B cell (primary cell): ENCODE results near the gene PRDX2. TPM values are rescaled to one million over a fixed set of nuclear protein-coding genes. Genes with fewer than 3 reads are reported as not detected.
A peak's percentile ranks its signal among the peaks of the same experiment; 100 is the strongest.

Experiments
- ATAC-seq: fragments of 200-7000 bp; cut with Tn5 transposase; one replicate; pipeline ENCODE4 v1.10.0; 2021; ENCODE audit warnings: low read depth, mild to moderate bottlenecking, moderate number of reproducible peaks, moderate library complexity
- CTCF ChIA-PET: fragments of 350-600 bp; sonication (Branson Sonifier 250); formaldehyde crosslinking; loops from one replicate; lab custom pipeline; 2021; ENCODE audit warnings: antibody characterized with exemption, inconsistent platforms; lab: Charles Lee
- POLR2A ChIA-PET: fragments of 350-600 bp; sonication (Branson Sonifier 250); formaldehyde crosslinking; loops from one replicate; lab custom pipeline; 2021; ENCODE audit warnings: antibody characterized with exemption; lab: Charles Lee
- DNase-seq: peaks from one replicate; pipeline ENCODE4 v3.0.0; 2013
- H2AFZ ChIP-seq: 2 replicates; pipeline ENCODE4 v1.6.1; 2012; ENCODE audit warnings: mild to moderate bottlenecking, low read depth, low read length; ENCODE audit not compliant: insufficient read depth, poor library complexity, severe bottlenecking
- H3K27ac ChIP-seq, 2 donors: 1 replicate in 1 of 2; 2 replicates in 1 of 2; pipeline ENCODE4 v1.5.1; 2012 to 2013; ENCODE audit warnings: low read length in 2 of 2, mild to moderate bottlenecking in 2 of 2, moderate library complexity in 1 of 2
- H3K27me3 ChIP-seq, 4 experiments: fragments of 200-600 bp in 1 of 4; sonication (generic) in 1 of 4; replicated peaks in 1 of 4; 1 replicate in 2 of 4; 2 replicates in 2 of 4; pipeline versions ENCODE4 v1.6.1 to v1.7.0; 2013 to 2016; ENCODE audit warnings: low read length in 3 of 4, mild to moderate bottlenecking in 2 of 4, mixed read lengths in 1 of 4, moderate library complexity in 1 of 4; ENCODE audit not compliant: insufficient read depth in 4 of 4, control insufficient read depth in 3 of 4; ENCODE audit errors: control extremely low read depth in 1 of 4
- H3K36me3 ChIP-seq, 2 experiments: replicated peaks in 1 of 2; 1 replicate in 1 of 2; 2 replicates in 1 of 2; pipeline versions ENCODE4 v1.6.1 to v1.7.1; 2013; ENCODE audit warnings: low read length in 1 of 2; ENCODE audit not compliant: insufficient read depth in 2 of 2, control insufficient read depth in 1 of 2; ENCODE audit errors: control extremely low read depth in 1 of 2, extremely low read depth in 1 of 2
- H3K4me1 ChIP-seq, 2 donors: fragments of 200-600 bp in 1 of 2; sonication (generic) in 1 of 2; 1 replicate in 1 of 2; 2 replicates in 1 of 2; pipeline versions ENCODE4 v1.5.1 to v1.6.1; 2013 to 2017; ENCODE audit warnings: low read length in 2 of 2; ENCODE audit not compliant: control insufficient read depth in 2 of 2, insufficient read depth in 2 of 2
- H3K4me2 ChIP-seq: replicated peaks from 2 replicates; pipeline ENCODE3; 2012; ENCODE audit warnings: mild to moderate bottlenecking, low read depth, low read length; ENCODE audit not compliant: poor library complexity, severe bottlenecking
- H3K4me3 ChIP-seq, 5 experiments: fragments of 200-600 bp in 1 of 5; sonication (generic) in 1 of 5; 1 replicate in 3 of 5; 2 replicates in 2 of 5; pipeline versions ENCODE4 v1.5.1 to v1.7.0; 2011 to 2016; ENCODE audit warnings: low read length in 4 of 5, mild to moderate bottlenecking in 4 of 5, low read depth in 2 of 5, control low read depth in 1 of 5, moderate library complexity in 1 of 5; ENCODE audit not compliant: insufficient read depth in 1 of 5; ENCODE audit errors: control extremely low read depth in 1 of 5, extremely low read depth in 1 of 5
- H3K79me2 ChIP-seq: fragments of 200-600 bp; sonication (generic); one replicate; pipeline ENCODE4 v1.6.0; 2016; ENCODE audit warnings: low read length; ENCODE audit not compliant: control insufficient read depth, insufficient read depth
- H3K9ac ChIP-seq: fragments of 200-600 bp; sonication (generic); 2 replicates; pipeline ENCODE4 v1.6.1; 2017; ENCODE audit warnings: mild to moderate bottlenecking, low read length, moderate library complexity
- H3K9me3 ChIP-seq, 3 donors: one replicate each; pipeline versions ENCODE4 v1.6.1 to v1.7.1; 2013; ENCODE audit warnings: low read length in 2 of 3; ENCODE audit not compliant: control insufficient read depth in 2 of 3, insufficient read depth in 1 of 3; ENCODE audit errors: control extremely low read depth in 1 of 3
- H4K20me1 ChIP-seq: 2 replicates; pipeline ENCODE4 v1.6.0; 2012; ENCODE audit warnings: mild to moderate bottlenecking, low read length; ENCODE audit not compliant: insufficient read depth, control insufficient read depth, poor library complexity, severe bottlenecking
- H3K27ac Mint-ChIP-seq: one replicate; pipeline ENCODE4 v1.8.0; 2021; ENCODE audit warnings: mixed read lengths
- H3K27me3 Mint-ChIP-seq: one replicate; pipeline ENCODE4 v1.8.0; 2021; ENCODE audit warnings: mixed read lengths
- H3K4me1 Mint-ChIP-seq: one replicate; pipeline ENCODE4 v1.8.0; 2021; ENCODE audit warnings: mixed read lengths
- H3K4me3 Mint-ChIP-seq: one replicate; pipeline ENCODE4 v1.8.0; 2021; ENCODE audit warnings: mixed read lengths
- H3K9me3 Mint-ChIP-seq: one replicate; pipeline ENCODE4 v1.8.0; 2022; ENCODE audit warnings: mixed read lengths; ENCODE audit not compliant: insufficient read depth
- EZH2 ChIP-seq: IDR thresholded peaks from 2 replicates; pipeline ENCODE4 v1.6.1; 2012; ENCODE audit warnings: borderline replicate concordance, low read depth, mild to moderate bottlenecking, moderate library complexity, low read length; ENCODE audit not compliant: insufficient read depth, poor library complexity, severe bottlenecking
- WGBS: methylation state at CpG from one replicate; pipeline ENCODE4 v1.1.5; 2013; ENCODE audit warnings: missing lambda C conversion rate; ENCODE audit not compliant: insufficient coverage; 5-methylcytosine and 5-hydroxymethylcytosine counted together
- intact Hi-C: fragments of 100-400 bp; cut with micrococcal nuclease; formaldehyde crosslinking; loops from one replicate; pipeline ENCODE4 v1.10.0; 2022
- polyA plus RNA-seq: library from polyadenylated mRNA; depleted of rRNA; stranded (reverse); fragments of >200 nt; gene quantifications from 2 replicates; pipeline ENCODE4 v1.2.3, GENCODE V29; 2012
- total RNA-seq, 2 donors: library from RNA; stranded (reverse); fragments of 120-200 nt in 1 of 2; gene quantifications; 1 replicate in 1 of 2; 2 replicates in 1 of 2; pipeline versions ENCODE4 v1.2.3 to v1.2.4, GENCODE V29; 2013 to 2022
- TF ChIP-seq, protein P1 (sequence below): fragments of 200-600 bp; IDR thresholded peaks from one replicate; pipeline ENCODE4 v1.8.0; 2022; ENCODE audit warnings: antibody characterized with exemption, mild to moderate bottlenecking

Gene PRDX2
- total and polyA plus RNA-seq, 2 donors (not counting 1 experiment from before 2014, with no cell fraction given), result 45.5 to 66.1 TPM

DNA sequence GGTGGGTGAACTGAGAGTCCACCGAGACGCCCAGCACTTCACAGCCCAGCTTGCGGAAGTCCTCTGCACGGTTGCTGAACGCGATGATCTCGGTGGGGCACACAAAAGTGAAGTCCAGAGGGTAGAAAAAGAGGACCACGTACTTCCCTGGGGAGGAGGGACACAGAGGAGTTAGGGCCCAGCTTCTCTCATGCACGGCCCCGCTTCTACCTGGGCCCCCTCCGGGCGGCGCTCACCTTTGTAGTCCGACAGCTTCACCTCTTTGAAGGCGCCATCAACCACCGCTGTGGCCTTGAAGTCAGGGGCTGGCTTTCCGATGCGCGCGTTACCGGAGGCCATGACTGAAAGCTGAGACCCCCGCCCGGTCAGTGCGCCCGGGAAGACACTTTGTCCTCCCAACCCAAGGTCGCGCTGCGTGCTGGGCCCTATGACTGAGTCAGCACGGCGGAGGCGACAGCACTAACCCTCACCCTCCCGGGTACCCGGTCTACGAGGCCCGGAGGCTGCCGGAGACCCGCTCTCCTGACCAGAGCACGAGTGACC, 606 bp downstream of the PRDX2 start:
- Histone ChIP-seq H3K9ac (peak overlapping the region; percentile 87), H4K20me1 (no peaks in the 10 kb centered on the region), H3K4me3 (peak overlapping the region; percentile 32 to 87 (median 83)), H3K27ac (peak overlapping the region in 1 of 2 donors; percentile 60), H3K27me3 (no peaks in the 10 kb centered on the region), H3K9me3 (peaks cover 0 to 2% (median 0%) of the 10 kb centered on the region in 3 donors), H2AFZ (peak overlapping the region; percentile 87), H3K4me1 (peaks cover 23 to 33% of the 10 kb centered on the region in 2 donors), H3K36me3 (peaks cover 0 to 3% of the 10 kb centered on the region in 2 experiments), H3K79me2 (peaks cover 8% of the 10 kb centered on the region), H3K4me2 (peak overlapping the region; percentile 100)
- 22% methylated on average over 38 of the region's 38 CpGs for WGBS
- Mint-ChIP-seq H3K27me3 (peaks cover 3% of the 10 kb centered on the region), H3K4me1 (peaks cover 27% of the 10 kb centered on the region), H3K9me3 (no peaks in the 10 kb centered on the region), H3K27ac (peak overlapping the region; percentile 29), H3K4me3 (peak overlapping the region; percentile 88)
- ChIA-PET CTCF (interaction anchor here (0.8 to 17.9 kb wide), 4 partner anchors 8 to 296 kb away, joined by 3 to 1147 read pairs (median 4); partner anchors contain the start of genes HOOK2 and JUNB), POLR2A (interaction anchor here (0.6 to 1.9 kb wide), 3 partner anchors 10 to 104 kb away, joined by 4 to 10 read pairs (median 5); partner anchors contain the start of gene JUNB)
- no peak for ATAC-seq
- no peak for TF ChIP-seq EZH2
- TF ChIP-seq, protein P1, sequence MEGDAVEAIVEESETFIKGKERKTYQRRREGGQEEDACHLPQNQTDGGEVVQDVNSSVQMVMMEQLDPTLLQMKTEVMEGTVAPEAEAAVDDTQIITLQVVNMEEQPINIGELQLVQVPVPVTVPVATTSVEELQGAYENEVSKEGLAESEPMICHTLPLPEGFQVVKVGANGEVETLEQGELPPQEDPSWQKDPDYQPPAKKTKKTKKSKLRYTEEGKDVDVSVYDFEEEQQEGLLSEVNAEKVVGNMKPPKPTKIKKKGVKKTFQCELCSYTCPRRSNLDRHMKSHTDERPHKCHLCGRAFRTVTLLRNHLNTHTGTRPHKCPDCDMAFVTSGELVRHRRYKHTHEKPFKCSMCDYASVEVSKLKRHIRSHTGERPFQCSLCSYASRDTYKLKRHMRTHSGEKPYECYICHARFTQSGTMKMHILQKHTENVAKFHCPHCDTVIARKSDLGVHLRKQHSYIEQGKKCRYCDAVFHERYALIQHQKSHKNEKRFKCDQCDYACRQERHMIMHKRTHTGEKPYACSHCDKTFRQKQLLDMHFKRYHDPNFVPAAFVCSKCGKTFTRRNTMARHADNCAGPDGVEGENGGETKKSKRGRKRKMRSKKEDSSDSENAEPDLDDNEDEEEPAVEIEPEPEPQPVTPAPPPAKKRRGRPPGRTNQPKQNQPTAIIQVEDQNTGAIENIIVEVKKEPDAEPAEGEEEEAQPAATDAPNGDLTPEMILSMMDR, result no peak
- no peak for DNase-seq
- intact Hi-C loops, result no loop called here

DNA sequence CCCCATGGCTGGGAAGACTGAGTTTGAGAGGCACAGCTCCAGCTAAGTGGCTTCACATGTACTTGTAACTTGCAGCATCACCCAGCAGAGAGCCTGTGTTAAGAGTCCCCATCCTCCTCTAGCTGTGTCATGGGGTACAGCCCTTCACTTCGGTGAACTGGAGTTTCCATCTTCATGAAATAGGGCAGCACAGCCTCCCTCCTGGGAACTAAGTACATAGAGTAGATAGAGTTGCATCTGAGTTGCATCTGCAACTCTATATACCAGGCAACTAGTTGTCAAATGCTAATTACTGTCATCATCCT, 1.2 kb downstream of the PRDX2 start:
- intact Hi-C loops, result no loop called here
- Histone ChIP-seq H4K20me1 (no peaks in the 10 kb centered on the region), H3K4me1 (peaks cover 28 to 36% of the 10 kb centered on the region in 2 donors), H3K4me3 (no peak overlapping the region), H3K9me3 (no peaks in the 10 kb centered on the region), H3K36me3 (peaks cover 0 to 3% of the 10 kb centered on the region in 2 experiments), H3K27me3 (no peaks in the 10 kb centered on the region), H3K27ac (no peak overlapping the region), H3K4me2 (peak overlapping the region; percentile 100), H2AFZ (no peak overlapping the region), H3K79me2 (peaks cover 8% of the 10 kb centered on the region), H3K9ac (peak overlapping the region; percentile 87)
- ChIA-PET CTCF (interaction anchor here (0.6 to 17.9 kb wide), 5 partner anchors 9 to 296 kb away, joined by 3 to 1147 read pairs (median 3); partner anchors contain the start of genes HOOK2 and JUNB), POLR2A (interaction anchor here (0.6 to 1.9 kb wide), 3 partner anchors 9 to 105 kb away, joined by 4 to 10 read pairs (median 5); partner anchors contain the start of gene JUNB)
- ATAC-seq, result no peak
- H3K4me1 Mint-ChIP-seq, result peaks cover 30% of the 10 kb centered on the region
- no peaks in the 10 kb centered on the region for H3K9me3 Mint-ChIP-seq
- peaks cover 3% of the 10 kb centered on the region for H3K27me3 Mint-ChIP-seq
- DNase-seq, result no peak
- H3K4me3 Mint-ChIP-seq, result peak overlapping the region; percentile 88
- WGBS, result no CpG with 5 or more reads among the region's 1 CpG
- no peak overlapping the region for H3K27ac Mint-ChIP-seq
- TF ChIP-seq, protein P1, result no peak
- TF ChIP-seq EZH2, result no peak
